Mucosa of rectum (tissue), 2 donors: ENCODE results near the gene PLVAP.

ENCODE experiments used
- H3K27ac ChIP-seq, 2 donors: one replicate each; pipeline ENCODE4 v1.7.0; 2013; ENCODE audit warnings: inconsistent platforms in 2 of 2, low read depth in 2 of 2, low read length in 2 of 2
- H3K27me3 ChIP-seq, 2 donors: one replicate each; pipeline ENCODE4 v1.7.0; 2013; ENCODE audit warnings: low read length in 2 of 2; ENCODE audit not compliant: control insufficient read depth in 2 of 2, insufficient read depth in 2 of 2
- H3K36me3 ChIP-seq, 2 donors: one replicate each; pipeline ENCODE4 v1.7.0; 2013; ENCODE audit warnings: low read length in 2 of 2; ENCODE audit not compliant: control insufficient read depth in 2 of 2, insufficient read depth in 2 of 2
- H3K4me1 ChIP-seq, 2 donors: one replicate each; pipeline ENCODE4 v1.7.0; 2013; ENCODE audit warnings: low read length in 2 of 2, mild to moderate bottlenecking in 1 of 2; ENCODE audit not compliant: control insufficient read depth in 2 of 2, insufficient read depth in 2 of 2
- H3K4me3 ChIP-seq, 2 donors: one replicate each; pipeline ENCODE4 v1.7.0; 2013; ENCODE audit warnings: low read length in 2 of 2
- H3K9ac ChIP-seq, 2 donors: one replicate each; pipeline ENCODE4 v1.7.0; 2013; ENCODE audit warnings: low read length in 2 of 2, low read depth in 1 of 2, mild to moderate bottlenecking in 1 of 2
- H3K9me3 ChIP-seq, 2 donors: one replicate each; pipeline ENCODE4 v1.7.0; 2013; ENCODE audit warnings: low read length in 2 of 2; ENCODE audit not compliant: control insufficient read depth in 2 of 2
- donor health status: healthy.
- donor health status: Normal muscosa, but diverticular disease.

Gene PLVAP

DNA sequence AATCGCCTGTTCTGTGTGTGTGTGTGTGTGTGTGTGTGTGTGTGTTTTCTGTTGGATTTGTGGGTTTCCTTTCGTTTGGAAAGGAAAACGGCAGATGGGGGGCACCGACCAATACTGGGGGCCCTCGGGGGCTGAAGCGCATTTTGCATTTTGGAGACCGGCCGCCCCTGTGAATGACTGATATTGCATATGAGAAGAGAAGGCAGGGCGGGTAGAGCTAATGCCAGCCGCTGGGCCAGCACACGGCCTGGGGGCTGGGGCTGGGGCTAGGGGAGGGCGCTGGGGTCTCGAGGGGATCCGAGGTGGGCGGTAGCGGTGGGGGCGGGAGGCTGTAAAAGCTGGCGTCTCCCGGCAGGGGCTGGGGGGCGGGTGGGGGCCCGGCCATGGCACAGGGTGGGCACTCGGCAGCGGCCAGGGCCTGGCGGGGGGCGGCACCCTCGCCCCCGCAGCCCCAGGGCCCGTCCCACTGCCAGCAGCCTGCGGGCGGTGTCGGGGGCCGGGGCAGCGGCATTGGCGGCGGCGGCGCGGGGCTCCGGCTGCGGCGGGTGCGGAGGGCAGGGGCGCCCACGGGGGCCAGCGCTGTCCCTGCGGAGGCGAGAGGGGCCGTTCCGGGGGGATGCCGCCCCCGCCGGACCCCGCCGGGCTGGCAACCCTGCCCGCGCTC lies 53.7 kb downstream of the PLVAP start:
- Histone ChIP-seq H3K4me1 (peaks cover 2 to 5% of the 10 kb centered on the region in 2 donors), H3K9me3 (no peaks in the 10 kb centered on the region), H3K27me3 (no peaks in the 10 kb centered on the region), H3K9ac (no peak overlapping the region), H3K4me3 (no peak overlapping the region), H3K36me3 (peaks cover 13 to 20% of the 10 kb centered on the region in 2 donors), H3K27ac (no peak overlapping the region)

DNA sequence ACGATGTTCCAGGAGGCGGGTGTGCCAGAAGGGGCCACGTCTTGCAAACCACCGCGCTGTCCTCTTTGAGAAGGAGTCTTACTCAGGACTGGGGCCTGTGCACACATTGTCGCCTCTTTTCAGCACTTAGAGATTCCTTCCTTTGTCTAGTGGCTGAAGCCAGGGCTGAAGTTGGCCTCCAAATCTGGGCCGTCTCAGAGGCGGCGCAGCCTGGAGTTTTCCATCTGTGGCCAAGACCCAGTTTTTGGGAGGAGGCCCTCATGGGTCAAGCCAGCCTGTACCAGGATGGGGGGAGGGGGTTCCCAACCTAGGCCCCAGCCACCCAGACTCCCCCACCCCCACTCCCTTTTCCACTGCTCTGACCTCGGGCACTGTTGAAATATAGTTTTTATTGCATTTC lies 54.3 kb downstream of the PLVAP start:
- Histone ChIP-seq H3K4me3 (no peak overlapping the region), H3K27me3 (no peaks in the 10 kb centered on the region), H3K36me3 (peaks cover 13 to 20% of the 10 kb centered on the region in 2 donors), H3K9me3 (no peaks in the 10 kb centered on the region), H3K4me1 (peaks cover 0 to 2% of the 10 kb centered on the region in 2 donors), H3K9ac (no peak overlapping the region), H3K27ac (no peak overlapping the region)

DNA sequence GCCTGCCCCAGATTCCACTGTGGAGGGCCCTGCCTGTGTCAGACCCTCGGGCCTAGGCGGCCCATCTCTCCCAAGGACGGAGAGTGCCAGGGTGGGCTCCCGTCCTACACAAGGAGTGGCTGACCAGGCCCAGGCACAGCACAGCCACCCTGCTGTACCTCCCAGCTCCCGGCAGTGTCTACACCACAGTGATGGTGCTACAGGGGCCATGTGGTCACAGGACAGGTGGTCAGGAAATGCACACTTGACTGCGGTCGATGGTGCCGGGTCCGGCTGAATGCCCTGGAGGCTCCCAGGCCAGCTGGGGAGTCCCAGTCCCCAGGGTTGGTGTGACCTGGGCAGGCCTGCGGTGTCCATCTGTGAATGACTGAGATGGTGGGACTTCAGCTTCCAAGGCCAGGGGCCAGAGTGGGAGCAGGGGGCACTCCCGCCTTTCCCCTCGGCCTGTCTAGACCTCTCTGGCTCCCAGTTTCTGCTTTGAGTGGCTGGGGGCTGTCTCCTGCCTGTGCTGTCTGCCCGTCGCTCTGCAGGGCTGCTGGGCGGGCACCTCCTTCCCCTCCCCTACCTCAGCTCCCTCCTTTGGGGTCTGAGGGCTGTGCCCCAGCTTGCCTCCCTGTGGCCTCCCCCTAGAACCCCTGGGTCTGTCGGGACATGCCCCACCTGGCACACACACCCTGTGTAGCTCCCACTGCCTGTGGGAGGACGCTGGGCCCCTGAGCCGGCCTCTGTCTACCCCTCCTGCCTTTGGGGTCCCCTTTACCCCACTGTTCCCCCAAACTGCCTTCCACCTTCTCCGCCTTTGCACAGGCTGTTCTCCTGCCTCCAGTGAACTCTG lies 55.3 kb downstream of the PLVAP start:
- H3K4me1 ChIP-seq, result no peaks in the 10 kb centered on the region
- H3K27ac ChIP-seq, result no peak overlapping the region
- no peak overlapping the region for H3K4me3 ChIP-seq
- no peaks in the 10 kb centered on the region for H3K27me3 ChIP-seq
- peaks cover 13 to 20% of the 10 kb centered on the region in 2 donors for H3K36me3 ChIP-seq
- H3K9me3 ChIP-seq, result no peaks in the 10 kb centered on the region
- H3K9ac ChIP-seq, result no peak overlapping the region

DNA sequence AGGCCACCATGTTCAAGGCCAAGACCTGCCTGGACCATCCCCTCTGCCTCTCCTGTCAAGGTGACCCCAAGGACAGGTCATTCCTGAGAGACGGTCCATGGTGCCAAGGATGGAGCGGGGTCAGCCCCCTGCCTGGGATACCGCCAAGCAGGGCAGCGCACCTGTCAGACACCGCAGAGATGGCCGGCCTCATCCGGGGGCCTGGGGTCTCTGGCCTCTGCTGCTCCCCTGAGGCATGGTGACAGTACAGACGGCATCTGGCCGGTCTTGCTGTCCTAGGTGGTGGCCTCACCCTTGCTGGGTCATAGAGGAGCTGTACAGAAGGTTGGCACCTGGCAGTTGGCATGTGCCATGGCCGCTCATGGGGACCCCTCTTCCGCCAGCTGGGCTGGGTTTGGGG lies 56.7 kb downstream of the PLVAP start:
- Histone ChIP-seq H3K9ac (no peak overlapping the region), H3K4me3 (no peak overlapping the region), H3K27ac (no peak overlapping the region), H3K4me1 (no peaks in the 10 kb centered on the region), H3K36me3 (peaks cover 17 to 28% of the 10 kb centered on the region in 2 donors), H3K27me3 (no peaks in the 10 kb centered on the region), H3K9me3 (no peaks in the 10 kb centered on the region)

DNA sequence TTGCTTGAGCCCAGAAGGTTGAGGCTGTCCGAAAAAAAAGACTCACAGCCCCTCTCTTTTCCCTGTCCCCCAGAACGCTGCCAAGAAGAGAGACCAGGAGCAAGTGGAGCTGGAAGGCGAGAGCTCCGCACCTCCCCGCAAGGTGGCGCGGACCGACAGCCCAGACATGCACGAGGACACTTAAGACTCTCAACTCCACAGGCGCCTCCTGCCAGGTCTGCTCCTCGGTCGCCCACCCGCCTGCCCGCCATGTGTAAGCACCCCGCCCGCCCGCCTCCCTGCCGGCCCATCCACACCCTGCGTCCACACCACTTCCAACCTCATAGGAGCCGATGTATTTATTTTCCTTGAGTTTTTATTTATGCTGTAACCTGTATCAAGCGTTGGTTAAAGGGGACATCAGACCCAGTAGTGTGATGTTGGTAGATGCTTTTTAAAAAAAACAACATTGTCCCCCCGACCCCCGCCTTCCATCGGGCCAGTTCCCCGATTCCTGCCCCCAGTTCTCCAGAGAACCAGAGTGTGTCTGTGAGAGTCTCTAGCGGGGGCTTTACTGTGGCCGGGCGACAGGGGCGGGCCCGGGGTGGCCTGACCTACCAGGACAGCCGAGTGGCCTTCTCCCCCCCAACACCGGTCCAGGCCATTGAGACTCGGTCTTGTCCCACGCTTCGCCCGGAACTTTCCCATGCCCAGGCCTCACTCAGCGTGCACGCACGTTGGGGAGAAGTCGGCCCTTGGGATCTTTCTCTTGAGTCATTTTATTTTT lies 57.5 kb downstream of the PLVAP start:
- H3K36me3 ChIP-seq, result peaks cover 18 to 31% of the 10 kb centered on the region in 2 donors
- H3K4me1 ChIP-seq, result no peaks in the 10 kb centered on the region
- H3K4me3 ChIP-seq, result no peak overlapping the region
- H3K27me3 ChIP-seq, result no peaks in the 10 kb centered on the region
- H3K9me3 ChIP-seq, result no peaks in the 10 kb centered on the region
- H3K27ac ChIP-seq, result no peak overlapping the region
- H3K9ac ChIP-seq, result no peak overlapping the region

DNA sequence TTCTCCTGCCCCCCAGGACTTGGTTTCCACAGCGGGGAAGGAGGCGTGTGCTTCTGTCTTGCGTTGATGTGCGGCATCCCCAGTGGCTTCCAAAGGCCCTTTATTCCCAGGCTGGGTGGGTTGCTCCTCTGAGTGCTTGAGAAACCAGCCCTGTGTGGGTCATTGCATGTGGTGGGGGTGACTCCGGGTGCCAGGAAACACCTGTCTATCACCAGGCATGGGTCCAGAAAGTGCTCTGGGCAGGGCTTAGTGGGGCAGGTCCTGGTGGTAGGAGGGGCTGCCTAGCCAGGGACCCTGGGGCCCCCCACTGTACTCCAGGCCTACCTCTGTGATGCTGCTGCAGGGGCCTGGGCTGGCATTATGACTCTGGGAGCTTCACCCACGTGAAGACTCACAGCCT lies 58.2 kb downstream of the PLVAP start:
- Histone ChIP-seq H3K27me3 (no peaks in the 10 kb centered on the region), H3K36me3 (peaks cover 23 to 38% of the 10 kb centered on the region in 2 donors), H3K9me3 (no peaks in the 10 kb centered on the region), H3K27ac (no peak overlapping the region), H3K4me1 (no peaks in the 10 kb centered on the region), H3K9ac (no peak overlapping the region), H3K4me3 (no peak overlapping the region)

DNA sequence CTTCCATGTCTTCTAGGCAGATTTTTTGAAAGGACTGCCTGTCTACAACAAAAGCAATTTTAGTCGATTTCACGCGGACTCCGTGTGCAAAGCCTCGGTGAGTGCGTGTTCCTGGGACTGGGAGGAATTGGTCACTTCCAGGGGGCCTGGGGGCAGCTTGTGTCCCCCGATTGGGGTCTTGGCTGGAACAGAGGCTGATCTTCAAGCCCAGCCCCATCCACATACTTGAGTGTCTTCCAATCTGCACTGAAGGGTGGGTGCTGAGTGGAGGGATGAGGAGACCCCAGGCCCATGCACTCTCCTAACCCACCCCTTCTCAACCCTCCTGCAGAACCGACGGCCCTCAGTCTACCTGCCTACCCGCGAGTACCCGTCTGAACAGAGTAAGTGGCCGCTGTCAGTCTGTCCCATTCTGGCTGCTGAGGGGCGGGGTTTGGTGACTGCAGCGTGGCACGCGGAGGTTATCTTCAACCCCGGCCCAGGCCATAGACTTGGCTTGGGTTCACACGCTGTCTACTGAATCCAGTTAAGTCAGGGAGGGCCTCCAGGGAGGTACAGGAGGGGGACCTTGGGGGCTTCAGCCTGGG lies 63.0 kb downstream of the PLVAP start:
- no peak overlapping the region for H3K9ac ChIP-seq
- H3K4me3 ChIP-seq, result no peak overlapping the region
- H3K9me3 ChIP-seq, result no peaks in the 10 kb centered on the region
- no peak overlapping the region for H3K27ac ChIP-seq
- H3K36me3 ChIP-seq, result peaks cover 15 to 29% of the 10 kb centered on the region in 2 donors
- H3K27me3 ChIP-seq, result no peaks in the 10 kb centered on the region
- H3K4me1 ChIP-seq, result peaks cover 11 to 12% of the 10 kb centered on the region in 2 donors

DNA sequence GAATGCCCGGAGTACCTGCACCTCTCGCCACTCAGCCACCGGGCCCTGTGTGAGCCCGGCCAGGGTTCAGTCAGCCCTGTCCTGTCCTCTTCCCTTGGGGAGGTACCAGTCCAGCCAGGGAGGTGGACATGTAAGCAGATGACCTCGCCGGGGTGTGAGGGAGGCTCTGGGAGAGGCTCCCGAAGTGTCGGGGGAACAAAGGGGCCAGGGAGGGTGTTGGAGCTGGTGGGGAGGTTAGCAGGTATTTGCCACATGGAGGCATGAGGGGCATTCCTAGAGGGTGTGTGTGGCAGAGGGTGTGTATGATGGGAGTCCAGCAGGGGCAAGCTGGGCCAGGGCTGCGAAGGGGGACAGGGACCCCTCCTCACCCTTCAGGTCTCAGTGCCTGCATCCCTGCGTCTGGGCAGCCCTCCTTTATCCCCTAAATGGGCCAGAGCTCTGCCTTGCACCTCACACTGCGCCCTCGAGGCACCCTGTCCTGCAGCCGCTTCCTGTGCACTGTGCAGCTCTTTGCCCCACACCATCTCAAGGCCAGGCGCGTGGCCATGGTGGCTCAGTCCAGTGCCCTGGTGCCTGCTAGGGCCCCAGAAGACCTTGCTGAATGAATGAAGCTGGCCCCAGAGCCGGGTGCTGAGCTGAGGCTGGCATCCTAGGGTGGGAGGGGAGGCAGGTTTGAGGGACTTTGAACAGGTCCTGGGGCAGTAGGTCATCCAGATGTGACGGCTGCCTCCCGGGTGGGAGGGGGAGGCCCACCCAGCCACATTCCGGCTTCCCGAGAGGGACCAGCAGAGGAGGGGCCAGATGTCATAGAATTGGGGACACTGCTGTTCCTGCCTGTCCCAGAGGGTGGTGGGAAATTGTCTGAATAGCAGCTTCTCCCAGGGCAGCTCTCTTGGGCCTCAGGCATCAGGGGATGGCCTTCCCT lies 64.7 kb downstream of the PLVAP start:
- H3K27ac ChIP-seq, result no peak overlapping the region
- H3K4me3 ChIP-seq, result no peak overlapping the region
- no peak overlapping the region for H3K9ac ChIP-seq
- peaks cover 13 to 14% of the 10 kb centered on the region in 2 donors for H3K4me1 ChIP-seq
- no peaks in the 10 kb centered on the region for H3K27me3 ChIP-seq
- peaks cover 15 to 26% of the 10 kb centered on the region in 2 donors for H3K36me3 ChIP-seq
- H3K9me3 ChIP-seq, result no peaks in the 10 kb centered on the region

DNA sequence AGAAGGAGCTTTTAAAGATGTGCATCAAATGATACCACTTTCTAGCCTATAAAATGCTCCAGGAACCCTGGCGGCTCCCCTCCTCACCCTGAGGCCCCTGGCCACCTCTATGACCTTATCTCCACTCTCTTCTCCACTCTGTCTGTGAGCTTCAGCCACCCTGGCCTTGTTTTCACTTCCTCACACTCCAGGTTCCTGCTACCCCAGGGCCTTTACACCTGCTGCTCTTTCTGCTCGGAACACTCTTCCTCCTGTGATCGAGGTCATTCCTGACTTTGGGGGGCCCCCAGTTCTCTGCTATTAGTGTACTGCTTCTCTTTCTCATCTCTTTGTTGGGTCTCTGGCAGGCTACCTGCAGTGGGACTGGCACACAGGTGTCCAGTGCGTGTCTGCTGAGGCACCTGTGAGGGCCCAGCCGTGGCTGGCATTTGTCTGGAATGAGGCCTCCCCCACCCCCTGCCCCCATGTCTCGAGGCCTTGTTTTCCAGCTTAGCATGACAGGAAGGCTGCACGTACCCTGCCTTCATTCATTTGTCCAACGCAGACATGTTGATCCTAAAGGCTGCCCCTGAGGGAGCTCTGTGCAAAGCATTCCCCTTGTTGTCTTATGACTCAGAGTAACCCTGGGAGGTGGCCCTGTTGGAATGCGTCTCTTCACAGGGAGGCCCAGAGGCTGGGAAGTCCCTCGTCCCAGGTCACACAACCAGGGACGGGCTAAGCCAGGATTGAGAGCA lies 65.5 kb downstream of the PLVAP start:
- Histone ChIP-seq H3K36me3 (peaks cover 15 to 26% of the 10 kb centered on the region in 2 donors), H3K27me3 (no peaks in the 10 kb centered on the region), H3K27ac (no peak overlapping the region), H3K9me3 (no peaks in the 10 kb centered on the region), H3K4me1 (peaks cover 15% of the 10 kb centered on the region in 2 donors), H3K4me3 (no peak overlapping the region), H3K9ac (no peak overlapping the region)
